Activated CD8-positive, alpha-beta memory T cell treated with anti-CD3 and anti-CD28 coated beads, Interleukin-2, amount 50 U/mL, for 4 hours (primary cell): ENCODE data around the gene PHLDB2.

ENCODE experiments used
- DNase-seq: peaks from one replicate; pipeline ENCODE4 v3.0.0-alpha.2; 2020

The PHLDB2 gene

DNA sequence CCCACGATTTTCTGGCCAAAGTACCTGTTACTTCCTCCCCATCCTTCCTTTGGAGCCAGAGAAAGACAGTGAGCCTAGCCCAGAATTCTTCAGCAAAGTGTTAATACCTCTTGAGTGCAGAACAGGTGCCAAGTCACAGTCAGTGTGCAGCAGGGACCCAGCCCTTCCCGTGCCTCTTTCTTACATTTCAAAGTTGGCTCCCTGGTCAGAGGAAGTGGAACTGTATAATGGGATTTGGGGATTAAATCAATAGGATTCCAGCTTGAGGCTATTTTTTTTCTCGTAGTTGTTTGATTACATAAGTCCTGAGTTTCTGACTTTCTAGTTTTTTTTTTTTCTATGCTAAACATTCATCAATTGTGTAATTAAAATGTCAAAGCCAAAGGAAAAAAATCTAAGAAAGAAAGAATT is 67.2 kb downstream of the PHLDB2 start:
- DNase-seq, result no peak

DNA sequence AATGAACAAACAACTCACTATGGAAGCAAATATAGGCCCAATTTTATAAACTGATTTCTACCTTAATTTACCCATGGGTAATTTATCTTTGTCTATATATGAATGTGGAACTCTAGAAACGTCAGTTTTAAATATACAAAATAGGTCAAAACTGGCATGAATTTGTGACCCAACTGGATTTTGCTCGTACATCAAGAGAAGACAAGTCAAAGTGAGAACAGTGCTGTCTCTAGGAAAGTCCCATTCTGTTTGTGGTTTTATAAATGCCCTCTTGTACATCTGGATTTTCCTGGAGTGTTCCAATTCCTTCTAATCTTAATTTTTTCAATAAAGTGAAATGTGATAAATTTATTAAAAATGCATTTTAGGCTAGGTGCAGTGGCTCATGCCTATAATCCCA is 69.5 kb downstream of the PHLDB2 start:
- DNase-seq, result no peak

DNA sequence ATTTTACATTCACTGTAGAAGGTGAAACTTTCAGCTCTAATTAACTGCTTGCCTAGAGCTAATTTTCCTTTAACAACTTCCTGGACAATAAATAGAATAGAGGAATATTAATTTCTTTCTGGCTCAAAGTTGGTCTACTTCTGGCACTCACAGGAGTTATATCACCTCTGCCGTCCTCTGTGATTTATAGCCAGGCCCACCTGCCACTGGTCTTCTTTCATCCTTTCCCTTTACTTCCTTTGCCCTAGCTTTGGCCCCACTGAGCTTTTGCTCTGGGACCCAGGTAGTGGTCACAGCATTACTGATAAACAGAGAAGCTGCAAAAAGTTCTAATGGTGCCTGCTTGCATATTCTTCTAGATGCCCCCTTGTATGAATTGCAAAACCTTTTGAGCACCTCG is 70.4 kb downstream of the PHLDB2 start:
- DNase-seq, result no peak

DNA sequence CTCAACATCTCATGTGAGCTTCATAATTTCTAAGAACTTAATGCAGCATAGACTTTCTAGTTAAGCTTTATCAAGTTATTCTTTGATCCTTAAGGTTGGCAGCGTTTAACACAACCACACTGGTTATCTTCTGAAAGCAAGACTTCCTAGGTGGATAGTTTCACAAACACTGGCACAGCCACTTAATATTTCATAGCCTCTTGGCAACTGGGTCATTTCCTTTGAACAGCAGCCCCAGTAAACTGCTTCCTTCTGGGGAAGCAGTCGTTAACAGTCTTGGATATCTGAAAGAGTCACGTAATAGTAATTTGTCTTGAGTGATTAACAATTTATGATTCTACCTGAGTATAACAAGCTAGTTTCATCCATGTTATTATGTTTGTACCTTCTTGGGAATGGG is 73.9 kb downstream of the PHLDB2 start:
- DNase-seq, result no peak

DNA sequence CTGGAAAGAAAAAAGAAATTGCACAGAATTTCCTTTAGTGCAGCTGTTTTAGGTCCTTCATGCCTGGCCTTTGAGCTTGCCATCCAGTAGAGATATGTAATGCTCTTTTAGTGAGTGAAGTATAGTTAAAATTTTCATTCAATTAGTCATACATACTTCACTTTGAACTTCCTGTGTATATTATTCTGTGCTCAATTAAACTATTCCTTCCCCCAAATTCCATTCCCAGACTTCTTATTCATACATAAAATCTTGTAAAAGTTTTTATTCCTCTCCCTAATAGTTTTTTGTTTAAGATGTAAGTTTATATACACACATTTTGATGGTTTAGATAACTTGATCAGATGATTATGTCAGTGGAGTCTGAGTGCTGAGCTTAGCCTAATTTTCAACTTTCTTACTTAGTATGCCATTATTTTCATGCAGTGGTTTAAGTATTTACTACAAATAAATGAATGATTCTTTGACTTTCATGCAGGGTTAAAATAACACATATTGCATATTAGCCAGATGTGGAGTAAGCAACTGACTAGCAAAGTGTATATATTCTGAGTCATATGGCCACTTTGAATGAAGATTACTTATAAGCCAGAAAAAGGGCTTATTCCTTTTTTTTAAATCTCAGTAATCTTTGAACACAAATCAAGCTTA is 77.3 kb downstream of the PHLDB2 start:
- DNase-seq, result no peak

DNA sequence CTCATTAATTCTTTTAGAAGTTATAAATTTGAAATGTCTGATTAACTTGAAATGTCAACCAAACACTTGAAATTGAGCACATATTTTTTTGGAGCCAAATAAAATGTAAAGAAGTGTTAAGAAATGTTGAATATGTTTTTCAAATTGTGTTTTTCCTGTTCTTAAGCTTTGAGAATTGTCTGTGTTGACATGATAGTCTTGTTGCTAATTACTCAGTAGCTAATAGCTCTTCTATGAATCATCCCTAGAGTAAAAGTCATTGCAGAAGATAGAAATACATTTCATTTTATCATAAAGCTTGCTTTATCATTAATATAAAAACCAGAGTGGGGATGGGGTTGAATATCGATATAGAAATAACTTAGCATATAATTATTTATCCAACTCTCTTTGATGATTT is 77.9 kb downstream of the PHLDB2 start:
- no peak for DNase-seq

DNA sequence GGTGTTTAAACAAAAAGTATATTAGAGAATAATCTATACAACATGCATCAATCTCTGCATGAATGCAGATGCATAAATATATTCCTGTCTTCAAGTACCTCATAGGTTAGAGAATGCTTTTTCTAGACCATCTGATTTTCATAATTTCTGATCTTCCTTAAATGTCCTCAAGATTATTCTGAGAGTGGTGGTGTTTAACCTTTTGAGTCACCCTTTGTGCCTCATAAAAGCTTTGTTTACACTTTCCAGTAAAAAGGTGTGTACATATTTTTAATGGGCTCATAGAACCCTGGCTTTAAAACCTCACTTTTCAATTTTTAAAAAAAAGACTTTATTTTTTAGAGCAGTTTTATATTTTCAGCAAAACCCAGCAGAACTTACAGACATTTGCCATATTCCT is 78.8 kb downstream of the PHLDB2 start:
- no peak for DNase-seq

DNA sequence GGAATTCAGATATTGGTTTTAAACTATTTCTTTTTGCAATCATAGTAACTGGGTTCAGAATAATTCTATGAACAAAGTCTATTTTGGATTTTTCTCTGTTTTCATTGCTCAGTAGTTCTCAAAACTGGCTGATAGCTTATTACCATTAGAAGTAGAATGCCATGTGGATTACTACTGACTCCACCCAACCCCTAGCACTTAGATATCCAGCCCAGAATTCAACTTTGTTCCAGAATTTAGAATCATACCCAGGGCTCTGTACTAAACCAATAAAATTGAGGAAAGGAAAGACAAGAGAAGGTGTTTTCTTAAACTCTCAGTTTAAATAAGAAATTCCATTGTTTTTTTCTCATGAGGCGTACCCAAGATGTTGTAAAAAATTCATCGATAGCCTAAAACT is 80.8 kb downstream of the PHLDB2 start:
- DNase-seq, result no peak

DNA sequence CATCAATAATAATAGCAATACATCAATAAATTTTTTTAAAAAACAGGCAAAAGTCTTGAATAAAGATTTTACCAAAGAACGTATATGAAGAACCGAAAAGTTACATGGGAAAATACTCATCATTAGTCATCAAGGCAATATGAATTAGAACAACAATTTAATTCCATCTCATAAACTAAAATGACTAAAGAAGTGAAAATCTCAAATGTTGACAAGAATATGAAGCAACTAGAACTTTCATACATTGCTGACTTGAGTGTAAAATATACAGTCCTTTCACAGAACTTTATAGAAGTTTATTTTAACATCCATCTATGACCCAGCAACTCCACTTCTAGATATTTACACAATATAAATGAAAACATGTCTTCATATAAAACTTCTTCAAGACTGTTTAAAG is 84.5 kb downstream of the PHLDB2 start:
- no peak for DNase-seq

DNA sequence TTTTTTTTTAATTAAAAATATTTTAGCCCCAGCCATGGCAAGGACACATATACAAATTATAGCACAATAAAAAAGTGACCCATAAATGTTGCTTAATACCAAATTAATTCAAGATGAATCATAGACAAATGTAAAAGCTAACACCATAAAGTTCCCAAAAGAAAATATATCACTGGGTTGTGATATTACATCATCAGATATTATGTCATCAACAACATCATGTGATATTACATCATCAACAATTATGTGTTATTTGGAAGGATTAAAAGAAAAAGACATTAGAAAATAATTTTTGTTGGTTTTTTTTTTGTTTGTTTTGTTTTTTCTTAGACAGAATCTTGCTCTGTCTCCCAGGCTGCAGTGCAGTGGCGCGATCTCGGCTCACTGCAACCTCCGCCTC is 85.3 kb downstream of the PHLDB2 start:
- no peak for DNase-seq

DNA sequence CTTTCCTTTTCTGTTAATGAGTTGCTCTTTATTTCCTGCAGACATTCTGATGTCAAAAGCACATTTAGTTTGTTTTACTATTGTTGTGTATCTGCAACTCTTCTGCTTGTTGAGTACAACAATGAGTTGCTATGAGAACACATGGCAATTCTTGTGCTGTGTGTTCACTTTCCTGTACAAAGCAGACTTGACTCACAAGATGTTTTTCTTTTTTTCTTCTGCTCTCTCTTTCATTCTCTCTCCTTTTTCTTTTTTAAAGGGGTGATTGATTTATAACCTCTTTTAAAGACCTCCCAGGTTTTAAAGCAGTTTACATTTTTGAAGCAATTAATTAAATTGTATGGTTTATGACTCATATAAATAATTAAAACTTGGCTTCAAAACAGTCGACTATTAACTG is 88.2 kb downstream of the PHLDB2 start:
- DNase-seq, result no peak

DNA sequence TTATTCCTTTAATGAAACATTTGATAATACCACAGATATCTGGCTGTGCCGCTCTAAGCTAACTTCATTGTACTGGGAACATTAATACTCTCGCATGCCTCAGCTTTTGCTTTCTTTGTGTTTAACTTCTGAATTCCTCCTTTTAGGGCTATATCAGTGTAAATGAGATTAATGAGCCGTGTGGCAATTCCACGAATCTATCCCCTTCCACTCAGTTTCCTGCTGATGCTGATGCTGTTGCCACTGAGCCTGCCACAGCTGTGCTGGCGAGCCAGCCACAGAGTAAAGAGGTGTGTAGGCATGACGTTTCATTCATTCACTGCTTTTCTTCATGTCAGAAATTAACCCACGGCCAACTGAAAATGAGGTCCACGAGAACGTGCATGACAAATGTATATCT is 89.7 kb downstream of the PHLDB2 start:
- DNase-seq, result no peak

DNA sequence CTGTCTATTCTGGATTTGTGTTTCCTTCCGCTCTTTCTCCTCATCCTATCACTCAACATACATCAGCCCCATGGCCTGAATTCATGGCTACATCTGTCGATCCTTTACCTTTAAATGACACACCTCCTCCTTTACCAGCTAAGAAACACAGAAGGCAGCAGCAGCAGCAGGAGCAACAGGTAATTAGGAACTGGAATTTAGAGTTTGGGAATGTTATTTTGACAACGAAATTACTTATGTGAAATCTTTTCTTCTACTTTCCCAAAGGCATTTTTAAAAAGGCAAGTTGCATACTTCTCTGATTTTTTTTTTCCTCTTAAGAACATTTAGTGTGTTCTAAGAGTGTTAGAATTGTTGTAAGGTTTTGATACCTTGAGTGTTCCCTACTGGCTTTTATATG is 90.6 kb downstream of the PHLDB2 start:
- no peak for DNase-seq

DNA sequence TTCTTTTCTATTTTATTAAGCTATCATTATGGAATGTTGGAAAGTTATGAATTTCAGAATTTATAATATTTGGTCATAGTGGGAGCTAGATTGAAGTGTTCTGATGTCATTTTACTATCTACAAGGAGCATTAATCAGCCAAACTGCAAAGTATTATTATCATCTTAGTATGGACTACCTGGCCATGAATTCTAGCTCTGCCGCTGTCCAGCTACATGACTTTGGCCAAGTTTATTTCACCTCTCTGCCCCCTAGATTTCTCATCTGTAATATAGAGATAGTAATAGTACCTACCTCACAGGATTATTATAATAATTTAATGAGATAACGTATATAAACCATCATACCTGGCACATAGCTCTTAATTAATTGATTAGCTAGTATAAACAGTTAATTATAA is 92.0 kb downstream of the PHLDB2 start:
- no peak for DNase-seq

DNA sequence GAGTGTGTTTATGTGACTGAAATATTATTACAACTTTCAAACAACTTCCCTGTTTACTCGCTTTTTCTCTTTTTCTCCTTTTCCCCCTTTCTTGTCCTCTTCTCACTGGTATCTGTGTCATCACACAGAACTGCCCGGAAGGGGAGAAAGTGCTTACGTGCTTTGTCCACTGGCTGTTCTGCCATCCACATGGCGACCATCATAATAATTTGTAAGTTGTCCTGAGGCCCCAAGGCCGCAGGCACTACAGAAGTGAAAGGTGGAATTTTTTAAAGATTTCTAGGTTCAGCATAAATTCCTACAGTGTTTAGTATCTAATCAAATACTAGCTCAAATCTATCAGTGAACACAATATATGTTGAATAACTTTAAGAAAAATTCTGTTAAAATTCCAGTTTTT is 93.0 kb downstream of the PHLDB2 start:
- DNase-seq, result no peak

DNA sequence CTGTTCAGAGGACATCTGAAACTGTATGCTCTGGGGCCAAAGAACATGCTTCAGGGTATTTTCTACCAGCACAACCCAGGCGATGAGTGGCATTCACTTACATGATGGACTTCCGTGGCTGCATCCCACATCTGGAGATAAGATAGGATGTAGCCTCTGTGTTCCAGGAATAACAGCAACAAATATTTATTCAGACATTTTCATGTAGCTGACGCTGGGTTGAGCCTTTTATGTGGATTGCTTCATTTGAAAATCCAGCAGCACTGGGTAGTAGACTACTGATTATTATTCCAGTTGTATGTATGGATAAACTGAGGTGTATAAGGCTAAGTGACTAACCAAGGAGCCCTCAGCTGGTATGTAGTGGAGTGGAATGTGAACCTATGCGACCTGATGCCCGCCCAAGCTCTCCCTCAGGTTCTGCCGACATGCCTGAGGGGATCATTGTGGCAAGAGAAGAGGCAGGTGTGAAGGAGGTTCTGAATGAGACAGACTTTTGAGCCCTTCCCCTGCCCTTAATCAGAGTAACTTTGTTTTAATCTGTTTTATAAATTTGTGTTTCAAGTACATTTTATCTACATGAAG is 93.9 kb downstream of the PHLDB2 start:
- no peak for DNase-seq

DNA sequence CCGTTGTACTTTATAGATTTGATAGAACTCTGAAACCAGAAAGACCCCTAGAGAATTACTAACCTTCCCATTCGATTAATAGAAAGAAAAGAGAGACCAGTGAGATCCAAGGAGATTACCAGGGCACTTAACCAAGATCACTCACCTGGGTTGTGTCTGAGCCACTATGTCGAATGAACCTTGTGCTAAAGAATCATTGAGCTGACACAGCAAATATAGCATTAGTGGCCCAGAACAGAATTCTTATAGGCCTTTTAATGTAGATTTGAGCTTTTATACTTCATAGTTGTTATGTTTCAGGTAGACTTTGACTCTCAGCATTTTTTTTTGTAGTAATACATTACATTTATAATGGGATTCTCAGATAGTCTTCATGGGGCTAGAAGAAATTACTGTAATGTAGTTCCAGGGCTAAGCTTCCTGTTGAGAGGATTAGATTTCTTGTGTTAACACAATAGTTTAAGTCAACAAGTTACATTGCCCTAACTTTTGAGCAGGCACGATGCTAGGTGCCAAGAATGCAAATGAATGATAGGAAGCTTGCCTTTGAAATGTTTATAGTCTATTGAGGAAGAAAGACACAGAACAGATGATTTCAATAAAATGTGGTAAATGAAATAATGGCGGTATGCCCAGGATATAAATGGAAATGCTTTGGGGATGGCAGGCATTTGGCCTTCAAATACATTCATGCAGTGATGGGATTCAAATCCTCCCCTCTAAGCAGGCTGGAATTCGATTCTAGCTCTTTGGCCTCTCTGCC is 95.3 kb downstream of the PHLDB2 start:
- DNase-seq, result no peak

DNA sequence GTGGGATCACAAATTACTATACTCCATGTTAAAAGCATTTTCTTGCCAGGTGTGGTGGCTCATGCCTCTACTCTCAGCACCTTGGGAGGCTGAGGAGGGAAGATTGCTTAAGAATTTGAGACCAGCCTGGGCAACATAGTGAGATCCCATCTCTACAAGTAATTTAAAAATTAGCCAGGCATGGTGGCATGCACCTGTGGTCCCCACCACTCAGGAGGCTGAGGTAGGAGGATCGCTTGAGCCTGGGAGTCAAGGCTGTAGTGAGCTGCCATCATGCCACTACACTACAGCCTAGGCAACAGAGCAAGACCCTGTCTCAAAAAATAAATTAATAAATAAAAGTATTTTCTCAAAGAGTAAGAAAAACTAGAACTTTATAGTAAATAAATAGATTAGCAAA is 96.8 kb downstream of the PHLDB2 start:
- DNase-seq, result no peak

DNA sequence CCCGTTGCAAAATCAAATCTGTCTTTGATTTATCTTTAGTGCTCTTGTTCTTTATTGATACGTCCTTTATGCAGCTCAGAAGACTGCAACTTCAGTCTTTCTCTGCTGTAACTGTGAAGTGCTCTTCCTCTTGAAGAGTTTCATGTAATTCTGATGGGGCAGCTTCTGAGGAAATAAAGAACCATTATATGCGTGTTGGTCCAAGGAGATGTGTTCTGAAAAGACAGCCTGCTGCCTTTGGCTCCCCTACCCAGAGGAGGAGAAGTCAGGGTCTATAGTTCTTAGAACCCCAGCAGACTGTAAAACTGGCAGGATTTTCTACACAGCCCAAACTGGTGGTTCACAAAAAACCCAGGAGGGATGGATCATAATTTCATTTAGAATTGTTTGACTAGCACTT is 97.4 kb downstream of the PHLDB2 start:
- DNase-seq, result no peak

DNA sequence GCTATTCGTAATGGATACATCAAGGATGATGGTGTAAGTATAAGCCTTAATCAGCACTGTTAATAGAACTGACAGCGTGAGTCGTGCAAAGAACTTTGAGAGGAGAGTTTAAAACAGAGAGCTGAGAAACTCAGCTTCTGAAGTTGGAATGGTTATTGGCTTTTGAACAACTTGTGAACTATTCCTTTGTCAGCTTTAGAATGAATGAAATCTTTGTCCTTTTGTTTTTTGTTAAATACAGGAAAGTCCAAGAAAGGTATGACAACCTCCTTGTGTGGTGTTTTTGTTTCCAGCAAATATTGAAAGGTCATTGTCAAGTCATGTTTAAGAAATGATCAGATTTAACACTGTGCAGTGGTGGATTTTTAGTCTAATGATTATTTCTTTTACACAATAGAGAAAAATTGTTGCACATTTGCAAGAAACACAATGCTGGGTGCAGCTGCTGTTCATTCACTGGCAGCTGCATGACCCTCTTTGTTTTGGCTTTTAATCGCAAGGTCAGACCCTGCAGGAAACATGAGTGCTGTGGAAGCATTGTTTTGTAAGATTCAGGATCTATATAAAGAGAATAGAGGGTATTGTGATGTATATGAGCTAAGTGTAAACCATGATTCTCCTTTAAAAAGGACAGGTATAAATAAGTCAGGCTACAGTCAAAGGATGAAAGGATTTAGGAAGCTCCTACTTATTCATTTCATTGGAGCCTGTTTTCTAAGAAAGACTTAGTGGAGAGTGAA is 98.1 kb downstream of the PHLDB2 start:
- no peak for DNase-seq

DNA sequence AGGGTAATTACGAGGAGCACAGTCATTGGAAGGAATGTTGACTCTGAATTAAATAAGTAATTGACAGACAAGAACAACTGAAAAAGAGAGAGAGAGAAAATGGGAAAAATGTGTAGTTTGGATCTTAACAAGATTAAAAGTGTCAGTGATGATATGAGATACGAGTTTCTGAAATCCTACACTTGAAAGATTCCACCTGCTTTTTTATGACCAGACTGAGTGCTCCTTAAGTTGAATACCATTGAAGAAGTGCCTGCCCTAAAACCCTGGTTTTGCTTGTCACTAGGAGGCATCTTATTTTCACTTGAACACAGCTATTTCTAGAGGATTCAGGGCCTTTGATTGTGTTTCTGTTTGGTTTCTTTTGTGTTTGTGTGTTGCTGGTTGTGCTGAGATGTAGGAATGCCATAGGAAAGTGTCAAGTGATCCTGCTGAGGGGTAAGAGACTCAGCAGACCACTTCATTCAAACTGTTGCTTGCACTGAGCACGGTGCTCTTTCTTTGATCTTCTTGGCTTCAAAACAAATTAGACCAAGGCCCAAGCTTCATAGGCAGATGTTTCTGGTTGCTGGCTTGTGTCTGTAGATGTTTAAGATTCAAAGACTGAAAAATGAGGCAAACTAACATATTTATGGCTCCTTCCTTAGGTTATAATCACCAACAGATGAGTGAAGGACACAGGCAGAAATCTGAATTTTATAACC is 102.5 kb downstream of the PHLDB2 start:
- no peak for DNase-seq

DNA sequence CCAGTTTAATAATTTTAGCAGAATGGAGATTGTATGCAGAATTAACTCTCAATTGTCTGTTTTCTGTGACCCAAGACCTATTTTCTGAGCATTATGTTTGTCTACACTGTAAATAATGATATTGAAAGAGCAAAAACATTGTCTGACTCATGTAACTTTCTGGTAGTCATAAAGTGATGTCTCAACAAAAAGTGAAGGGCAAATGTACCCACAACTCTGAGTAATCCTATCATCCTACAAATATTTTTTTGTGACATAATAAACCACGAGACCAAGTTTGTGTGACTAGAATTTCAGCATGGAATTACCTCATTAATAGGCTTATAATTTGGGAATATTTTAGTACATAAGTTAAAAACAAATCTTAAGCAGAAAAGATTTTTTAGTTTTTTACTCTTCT is 104.4 kb downstream of the PHLDB2 start:
- DNase-seq, result no peak

DNA sequence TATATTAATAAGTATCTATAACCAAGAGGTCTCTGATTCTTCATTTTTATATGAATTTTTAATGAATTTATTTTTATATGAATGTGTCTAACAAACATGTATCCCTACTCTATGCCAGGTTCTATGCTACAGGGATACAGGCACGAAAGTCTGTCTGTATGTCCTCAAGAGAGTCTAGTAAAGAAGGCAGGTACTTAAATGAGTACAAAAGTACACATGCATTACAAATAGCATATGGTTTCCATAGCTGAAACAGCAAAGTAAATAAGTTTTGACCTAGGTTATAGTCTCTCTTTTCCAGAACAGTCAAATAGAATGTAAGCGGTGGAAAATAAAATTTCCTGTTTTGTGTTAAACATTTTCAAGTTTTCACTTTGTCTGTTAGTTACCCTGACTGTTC is 106.4 kb downstream of the PHLDB2 start:
- no peak for DNase-seq
